NCI-H82 (cell line): ENCODE data around the gene DEFB125.
"Not testable (repeated sequence)": the region's sequence is repeated elsewhere in the genome, so short reads cannot be mapped to it uniquely, and the experiment has no call there.

Source experiments
- DNase-seq: peaks from one replicate; lab custom pipeline; 2025; lab: John Stamatoyannopoulos, UW

The DEFB125 gene

GRCh38 chr20:87401-87800 is at the start of gene DEFB125:
Gene DEFB125, plus strand, starts transcription at chr20:87672. Its CDS starts 38 bp downstream, at chr20:87710.
- no peak for DNase-seq

- DNase-seq: no peak
Observed at GRCh38 chr20:60035-60918, 27.2 kb upstream of the DEFB125 start.

GRCh38 chr20:61230-61629 is 26.2 kb upstream of the DEFB125 start:
- no peak for DNase-seq

- DNase-seq: no peak
Observed at GRCh38 chr20:61757-62156, 25.7 kb upstream of the DEFB125 start.

GRCh38 chr20:62487-62886 is 25.0 kb upstream of the DEFB125 start:
- no peak for DNase-seq

GRCh38 chr20:64026-64603 is 23.4 kb upstream of the DEFB125 start:
- DNase-seq: no peak

GRCh38 chr20:64766-65322 is 22.6 kb upstream of the DEFB125 start:
- DNase-seq: no peak

GRCh38 chr20:77231-77630 is 10.2 kb upstream of the DEFB125 start:
- DNase-seq: no peak

- DNase-seq: no peak
Observed at GRCh38 chr20:78338-78737, 9.1 kb upstream of the DEFB125 start.

GRCh38 chr20:79565-79964 is 7.9 kb upstream of the DEFB125 start:
- no peak for DNase-seq

- no peak for DNase-seq
Observed at GRCh38 chr20:90651-91050, 3.2 kb downstream of the DEFB125 start.

- DNase-seq: no peak
Observed at GRCh38 chr20:93641-94040, 6.2 kb downstream of the DEFB125 start.

GRCh38 chr20:95215-95614 is 7.7 kb downstream of the DEFB125 start:
- DNase-seq: no peak

GRCh38 chr20:97691-98090 is 10.2 kb downstream of the DEFB125 start:
- not testable (repeated sequence) for DNase-seq

- DNase-seq: no peak
Observed at GRCh38 chr20:101975-102374, 14.5 kb downstream of the DEFB125 start.

- DNase-seq: no peak
Observed at GRCh38 chr20:103456-103855, 16.0 kb downstream of the DEFB125 start.

GRCh38 chr20:112396-112795 is 24.9 kb downstream of the DEFB125 start:
- no peak for DNase-seq

- no peak for DNase-seq
Observed at GRCh38 chr20:117518-117917, 30.0 kb downstream of the DEFB125 start.

- peak; percentile 21 for DNase-seq
Observed at GRCh38 chr20:129786-130323, 42.4 kb downstream of the DEFB125 start.

- DNase-seq: peak; percentile 65
Observed at GRCh38 chr20:137668-138490, 50.4 kb downstream of the DEFB125 start.

- no peak for DNase-seq
Observed at GRCh38 chr20:142290-142689, 54.8 kb downstream of the DEFB125 start, which contains the start of gene DEFB126. Gene DEFB126, plus strand, starts transcription at chr20:142590. Its CDS starts 39 bp downstream, at chr20:142629.

GRCh38 chr20:145877-146276 is 58.4 kb downstream of the DEFB125 start:
- DNase-seq: no peak
